Astrocyte of the spinal cord (primary cell): Measurements from ENCODE around the gene GPR183.

Source experiments
- DNase-seq: peaks from one replicate; pipeline ENCODE4 v3.0.0; 2011; ENCODE audit warnings: low read depth, low spot score
- H3K4me3 ChIP-seq: 2 replicates; pipeline ENCODE4 v1.5.1; 2011; ENCODE audit warnings: low read depth, mild to moderate bottlenecking, low read length, moderate library complexity
- in situ Hi-C: cut with HindIII; loops from 2 replicates; pipeline ENCODE4 v1.10.0; 2017; ENCODE audit warnings: low sequenced_read_pairs
- TF ChIP-seq, protein P1 (sequence below): IDR thresholded peaks from 2 replicates; pipeline ENCODE4 v1.5.1; 2012; ENCODE audit warnings: low read depth, mild to moderate bottlenecking, low read length, inconsistent platforms

Gene GPR183

DNA sequence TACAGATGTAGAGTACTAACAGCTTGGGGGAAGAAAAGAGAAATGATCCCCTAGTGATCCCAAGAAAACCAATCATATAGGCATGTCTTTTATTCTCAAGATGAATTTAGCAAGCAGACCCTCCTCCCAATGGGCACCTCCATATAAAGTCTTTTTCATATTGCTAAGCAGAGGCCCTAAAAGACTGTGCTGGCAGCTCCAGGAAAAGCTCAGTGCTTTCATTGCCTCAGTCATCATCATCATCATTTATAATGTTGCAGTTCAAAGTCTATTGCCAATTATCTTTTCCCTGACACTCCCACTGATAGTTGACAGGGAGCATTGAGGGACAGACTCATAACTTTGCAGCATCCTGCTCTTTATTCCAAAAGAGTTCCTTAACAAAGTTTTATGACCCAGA, 13.0 kb downstream of the GPR183 start:
- DNase-seq, result no peak
- TF ChIP-seq, protein P1, sequence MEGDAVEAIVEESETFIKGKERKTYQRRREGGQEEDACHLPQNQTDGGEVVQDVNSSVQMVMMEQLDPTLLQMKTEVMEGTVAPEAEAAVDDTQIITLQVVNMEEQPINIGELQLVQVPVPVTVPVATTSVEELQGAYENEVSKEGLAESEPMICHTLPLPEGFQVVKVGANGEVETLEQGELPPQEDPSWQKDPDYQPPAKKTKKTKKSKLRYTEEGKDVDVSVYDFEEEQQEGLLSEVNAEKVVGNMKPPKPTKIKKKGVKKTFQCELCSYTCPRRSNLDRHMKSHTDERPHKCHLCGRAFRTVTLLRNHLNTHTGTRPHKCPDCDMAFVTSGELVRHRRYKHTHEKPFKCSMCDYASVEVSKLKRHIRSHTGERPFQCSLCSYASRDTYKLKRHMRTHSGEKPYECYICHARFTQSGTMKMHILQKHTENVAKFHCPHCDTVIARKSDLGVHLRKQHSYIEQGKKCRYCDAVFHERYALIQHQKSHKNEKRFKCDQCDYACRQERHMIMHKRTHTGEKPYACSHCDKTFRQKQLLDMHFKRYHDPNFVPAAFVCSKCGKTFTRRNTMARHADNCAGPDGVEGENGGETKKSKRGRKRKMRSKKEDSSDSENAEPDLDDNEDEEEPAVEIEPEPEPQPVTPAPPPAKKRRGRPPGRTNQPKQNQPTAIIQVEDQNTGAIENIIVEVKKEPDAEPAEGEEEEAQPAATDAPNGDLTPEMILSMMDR, result no peak
- in situ Hi-C loops, result no loop called here
- H3K4me3 ChIP-seq, result no peak overlapping the region

DNA sequence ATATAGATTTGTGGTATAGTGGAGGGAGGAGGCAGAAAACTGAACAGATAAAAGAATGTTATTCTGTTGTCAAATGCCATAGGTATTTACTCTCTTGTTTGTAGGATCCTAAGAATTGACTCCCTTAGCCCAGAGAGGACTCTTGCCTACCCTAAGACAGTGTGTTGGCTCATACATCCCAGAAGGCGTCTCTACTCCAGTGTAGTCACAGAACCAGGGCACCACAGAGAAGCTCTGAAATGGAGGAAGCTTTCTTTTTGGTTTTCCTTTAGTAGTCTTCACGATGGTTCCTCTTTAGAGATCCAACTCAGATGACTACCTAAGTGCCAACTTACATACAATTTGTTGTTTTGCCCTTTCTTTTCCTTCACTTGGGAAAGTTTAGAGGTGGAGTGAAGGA, 14.0 kb downstream of the GPR183 start:
- in situ Hi-C loops, result no loop called here
- TF ChIP-seq, protein P1, result no peak
- H3K4me3 ChIP-seq, result no peak overlapping the region
- DNase-seq, result no peak

DNA sequence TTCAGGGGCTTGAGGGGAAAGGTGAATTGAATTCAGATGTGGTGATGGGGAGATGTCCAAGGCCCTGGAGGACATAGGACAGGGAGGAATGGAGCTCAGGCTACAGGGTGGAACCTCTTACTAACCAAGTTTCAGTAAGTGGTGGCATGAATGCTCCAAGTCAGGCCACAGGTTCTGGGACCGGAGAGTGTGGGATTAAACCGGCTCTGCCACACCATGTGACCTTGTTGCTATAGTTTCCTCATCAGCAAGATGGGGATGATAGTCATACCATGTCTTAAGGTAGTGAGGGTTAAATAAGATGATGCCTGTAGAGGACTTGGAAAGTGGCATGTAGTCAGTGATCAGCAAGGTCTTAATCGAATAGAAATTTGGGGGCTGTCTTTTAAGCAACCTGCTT, 16.3 kb downstream of the GPR183 start:
- no peak for DNase-seq
- no peak overlapping the region for H3K4me3 ChIP-seq
- TF ChIP-seq, protein P1, result no peak
- in situ Hi-C loops, result no loop called here

DNA sequence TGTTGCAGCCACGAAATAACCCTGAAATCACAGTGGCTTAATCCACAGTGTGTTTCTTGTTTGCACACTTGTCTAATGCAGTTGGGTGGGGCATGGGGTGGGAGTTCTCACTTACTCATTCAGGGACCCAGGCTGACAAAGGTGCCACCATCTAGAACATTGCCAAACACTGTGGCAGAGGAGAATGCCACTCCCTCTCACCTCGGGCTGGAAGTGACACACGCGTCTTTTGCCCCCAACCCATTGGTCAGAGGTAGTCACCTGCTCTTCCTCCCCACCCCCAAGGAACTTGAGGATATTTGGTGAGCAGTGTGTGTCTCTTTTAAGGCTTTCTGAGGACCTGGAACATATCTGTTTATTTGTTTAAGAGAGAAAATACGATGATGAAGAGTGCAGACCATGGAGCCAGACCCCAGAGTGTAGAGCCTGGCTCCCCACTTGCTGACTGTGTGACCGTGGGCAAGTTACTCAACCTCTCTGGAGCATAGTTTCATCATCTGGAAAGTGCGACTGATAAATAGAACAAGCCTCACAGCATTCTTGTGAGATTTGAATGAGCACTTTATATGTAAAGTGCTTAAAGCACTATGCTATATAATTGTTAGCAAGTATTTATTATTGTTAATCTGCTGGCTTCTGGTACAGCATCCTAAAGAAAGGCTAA, 17.4 kb downstream of the GPR183 start:
- TF ChIP-seq, protein P1, result no peak
- no peak for DNase-seq
- in situ Hi-C loops, result no loop called here
- H3K4me3 ChIP-seq, result no peak overlapping the region

DNA sequence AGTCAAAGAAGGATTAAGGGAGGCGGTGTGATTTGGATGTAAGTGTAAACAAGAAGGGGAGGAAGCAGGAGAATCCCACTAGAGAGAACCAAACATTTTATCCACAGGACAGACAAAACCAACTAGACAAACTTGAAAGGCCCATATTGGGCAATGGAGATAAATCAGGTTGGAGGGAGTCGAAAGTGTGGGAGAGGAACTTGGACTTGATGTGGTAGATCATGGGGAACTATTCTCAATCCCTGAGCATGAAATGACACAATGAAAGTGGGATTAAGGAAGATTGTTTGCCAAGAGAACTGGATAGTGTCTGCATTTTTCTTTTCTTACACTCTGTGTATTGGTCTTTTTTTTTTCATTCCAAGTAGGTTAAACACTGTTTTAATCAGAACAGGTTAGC, 17.9 kb downstream of the GPR183 start:
- H3K4me3 ChIP-seq, result no peak overlapping the region
- in situ Hi-C loops, result no loop called here
- DNase-seq, result no peak
- TF ChIP-seq, protein P1, result no peak

DNA sequence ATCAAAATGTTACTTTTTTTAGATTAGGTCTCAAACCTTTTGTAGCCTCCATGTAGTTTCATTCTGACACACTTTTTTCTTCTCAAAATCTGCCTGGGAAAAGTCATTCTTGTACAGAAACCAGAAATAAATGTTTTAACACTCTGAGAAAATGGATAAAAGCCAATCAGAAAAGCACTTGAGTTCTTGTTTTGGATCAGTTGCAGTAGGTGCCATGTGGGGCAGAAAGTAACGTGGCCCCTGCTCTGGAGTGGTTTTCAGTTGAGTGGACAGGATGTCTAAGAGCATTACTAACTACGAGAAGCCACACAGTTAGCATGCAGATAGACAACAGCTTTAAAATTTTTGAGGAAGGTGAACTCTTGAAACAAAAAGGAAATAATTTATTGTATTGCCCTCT, 19.1 kb downstream of the GPR183 start:
- in situ Hi-C loops, result no loop called here
- TF ChIP-seq, protein P1, result no peak
- no peak overlapping the region for H3K4me3 ChIP-seq
- DNase-seq, result no peak
